ENCODE measurements around the gene LVRN. TPM values are rescaled to one million over a fixed set of nuclear protein-coding genes. Genes with fewer than 3 reads are reported as not detected.
A peak's percentile ranks its signal among the peaks of the same experiment; 100 is the strongest.

LVRN gene
- total and polyA plus RNA-seq, 2 experiments from 2014 or later: 0.31 to 0.45 TPM

DNA sequence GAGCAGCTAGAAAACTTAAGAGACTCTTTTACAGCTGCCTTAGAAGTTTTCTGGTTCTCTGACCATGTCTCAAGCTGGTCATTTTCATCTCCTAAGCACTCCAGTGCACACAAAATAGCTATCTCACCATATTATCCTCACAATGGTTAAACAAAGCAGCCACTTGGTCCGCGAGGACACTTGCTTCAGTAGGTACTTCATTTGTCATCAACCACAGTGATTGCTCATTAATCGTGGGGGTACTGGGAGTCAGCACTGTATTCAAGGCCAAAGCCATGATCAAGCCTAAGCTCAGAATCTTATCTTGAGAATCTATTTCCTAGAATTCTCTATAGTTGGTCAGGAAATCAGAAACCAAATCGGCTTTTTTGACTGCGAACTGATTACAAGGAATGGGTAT is 72.8 kb downstream of the LVRN start:
- Histone ChIP-seq H3K27me3 (ENCODE audit: insufficient read depth) (no peaks in the 10 kb centered on the region), H3K79me2 (replicated peaks; ENCODE audit: insufficient read depth) (no peaks in the 10 kb centered on the region), H4K20me1 (replicated peaks; ENCODE audit: insufficient read depth) (no peaks in the 10 kb centered on the region), H3K27ac (ENCODE audit: low read depth) (no peak overlapping the region), H3K9me2 (ENCODE audit: insufficient read depth) (0 out of 2 replicates have a peak, but pooled peaks cover 6% of the 10 kb centered on the region), H3K4me2 (no peak overlapping the region), H3K4me3 (no peak overlapping the region), H3K36me3 (ENCODE audit: insufficient read depth) (no peaks in the 10 kb centered on the region), H3K4me1 (ENCODE audit: insufficient read depth) (peaks cover 19% of the 10 kb centered on the region; the same call in 1 of the 2 replicates), H2AFZ (no peak overlapping the region), H3F3A (replicated peaks; ENCODE audit: low read depth) (no peaks in the 10 kb centered on the region)
- Mint-ChIP-seq H3K36me3 (ENCODE audit: low read depth) (no peaks in the 10 kb centered on the region), H3K27ac (no peak overlapping the region), H3K9me3 (no peaks in the 10 kb centered on the region), H3K4me3 (no peak overlapping the region), H3K4me1 (peaks cover 23% of the 10 kb centered on the region), H3K27me3 (ENCODE audit: insufficient read depth, low read depth, poor library complexity) (peaks cover 4% of the 10 kb centered on the region)
- ATAC-seq (no peak), DNase-seq (ENCODE audit: low spot score) (no peak)
- no peak for TF ChIP-seq EZH2phosphoT487 (IDR thresholded peaks at IDR 0.05; ENCODE audit: unreplicated experiment)
- TF ChIP-seq, protein P1, sequence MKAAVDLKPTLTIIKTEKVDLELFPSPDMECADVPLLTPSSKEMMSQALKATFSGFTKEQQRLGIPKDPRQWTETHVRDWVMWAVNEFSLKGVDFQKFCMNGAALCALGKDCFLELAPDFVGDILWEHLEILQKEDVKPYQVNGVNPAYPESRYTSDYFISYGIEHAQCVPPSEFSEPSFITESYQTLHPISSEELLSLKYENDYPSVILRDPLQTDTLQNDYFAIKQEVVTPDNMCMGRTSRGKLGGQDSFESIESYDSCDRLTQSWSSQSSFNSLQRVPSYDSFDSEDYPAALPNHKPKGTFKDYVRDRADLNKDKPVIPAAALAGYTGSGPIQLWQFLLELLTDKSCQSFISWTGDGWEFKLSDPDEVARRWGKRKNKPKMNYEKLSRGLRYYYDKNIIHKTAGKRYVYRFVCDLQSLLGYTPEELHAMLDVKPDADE (IDR thresholded peaks at IDR 0.05): no peak
- TF ChIP-seq ZNF462 (CRISPR knock-in tag; IDR thresholded peaks at IDR 0.05): no peak

DNA sequence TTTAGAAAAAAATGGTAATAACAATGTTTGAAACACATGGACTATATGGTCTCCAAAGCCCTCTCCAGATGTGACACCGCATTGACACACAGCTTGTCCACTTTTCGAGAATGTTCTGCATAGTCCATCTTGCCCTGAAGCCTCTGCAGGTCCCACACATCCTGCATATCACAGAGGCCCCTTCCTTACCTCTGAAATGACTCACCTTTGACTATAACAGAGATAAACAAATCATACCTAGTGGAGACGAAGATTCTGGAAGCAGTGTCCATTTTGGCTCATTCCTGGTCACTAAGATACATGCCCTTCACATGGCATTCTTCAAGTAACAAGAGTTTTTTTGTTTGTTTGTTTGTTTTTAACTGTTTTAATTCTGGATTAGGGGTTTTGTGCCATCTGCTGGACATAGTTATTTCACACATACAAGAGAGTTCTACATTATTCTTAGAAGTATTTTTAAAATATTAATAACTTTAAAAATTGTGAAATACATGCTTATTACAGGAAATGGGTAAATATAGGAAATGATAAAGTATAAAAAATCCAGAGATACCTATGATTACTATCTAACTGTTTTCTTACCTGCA is 75.1 kb downstream of the LVRN start:
- H3K36me3 ChIP-seq (ENCODE audit: insufficient read depth): no peaks in the 10 kb centered on the region
- peaks cover 14% of the 10 kb centered on the region; the same call in 1 of the 2 replicates for H3K4me1 ChIP-seq (ENCODE audit: insufficient read depth)
- Mint-ChIP-seq H3K4me1 (peaks cover 21% of the 10 kb centered on the region), H3K4me3 (no peak overlapping the region), H3K27ac (no peak overlapping the region), H3K9me3 (no peaks in the 10 kb centered on the region), H3K27me3 (ENCODE audit: insufficient read depth, low read depth, poor library complexity) (peaks cover 2% of the 10 kb centered on the region), H3K36me3 (ENCODE audit: low read depth) (no peaks in the 10 kb centered on the region)
- DNase-seq (ENCODE audit: low spot score): no peak
- H3F3A ChIP-seq (replicated peaks; ENCODE audit: low read depth): no peaks in the 10 kb centered on the region
- H3K9me2 ChIP-seq (ENCODE audit: insufficient read depth): no peaks in the 10 kb centered on the region
- H3K27me3 ChIP-seq (ENCODE audit: insufficient read depth): no peaks in the 10 kb centered on the region
- no peak overlapping the region for H3K4me2 ChIP-seq
- ATAC-seq: no peak
- no peak overlapping the region for H3K27ac ChIP-seq (ENCODE audit: low read depth)
- H4K20me1 ChIP-seq (replicated peaks; ENCODE audit: insufficient read depth): no peaks in the 10 kb centered on the region
- H3K4me3 ChIP-seq: no peak overlapping the region
- H2AFZ ChIP-seq: no peak overlapping the region
- no peak for TF ChIP-seq STAT1 (IDR thresholded peaks at IDR 0.05; ENCODE audit: unreplicated experiment)
- TF ChIP-seq, protein P2, sequence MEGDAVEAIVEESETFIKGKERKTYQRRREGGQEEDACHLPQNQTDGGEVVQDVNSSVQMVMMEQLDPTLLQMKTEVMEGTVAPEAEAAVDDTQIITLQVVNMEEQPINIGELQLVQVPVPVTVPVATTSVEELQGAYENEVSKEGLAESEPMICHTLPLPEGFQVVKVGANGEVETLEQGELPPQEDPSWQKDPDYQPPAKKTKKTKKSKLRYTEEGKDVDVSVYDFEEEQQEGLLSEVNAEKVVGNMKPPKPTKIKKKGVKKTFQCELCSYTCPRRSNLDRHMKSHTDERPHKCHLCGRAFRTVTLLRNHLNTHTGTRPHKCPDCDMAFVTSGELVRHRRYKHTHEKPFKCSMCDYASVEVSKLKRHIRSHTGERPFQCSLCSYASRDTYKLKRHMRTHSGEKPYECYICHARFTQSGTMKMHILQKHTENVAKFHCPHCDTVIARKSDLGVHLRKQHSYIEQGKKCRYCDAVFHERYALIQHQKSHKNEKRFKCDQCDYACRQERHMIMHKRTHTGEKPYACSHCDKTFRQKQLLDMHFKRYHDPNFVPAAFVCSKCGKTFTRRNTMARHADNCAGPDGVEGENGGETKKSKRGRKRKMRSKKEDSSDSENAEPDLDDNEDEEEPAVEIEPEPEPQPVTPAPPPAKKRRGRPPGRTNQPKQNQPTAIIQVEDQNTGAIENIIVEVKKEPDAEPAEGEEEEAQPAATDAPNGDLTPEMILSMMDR (conservative IDR thresholded peaks at IDR 0.05; ENCODE audit: low read depth in 2 of 2): peak in 1 of 2 experiments; percentile 38; a peak in 3 of 4 replicates
- H3K79me2 ChIP-seq (replicated peaks; ENCODE audit: insufficient read depth): no peaks in the 10 kb centered on the region
